ENCODE measurements around the gene CRIP2. TPM values are rescaled to one million over a fixed set of nuclear protein-coding genes. Genes with fewer than 3 reads are reported as not detected.

The CRIP2 gene
- total and polyA plus RNA-seq, 10 of the 15 experiments (the other 5 are each of a cell fraction or from before 2014, with no cell fraction given): 0.04 to 0.62 (median 0.37) TPM; not detected in 5

DNA sequence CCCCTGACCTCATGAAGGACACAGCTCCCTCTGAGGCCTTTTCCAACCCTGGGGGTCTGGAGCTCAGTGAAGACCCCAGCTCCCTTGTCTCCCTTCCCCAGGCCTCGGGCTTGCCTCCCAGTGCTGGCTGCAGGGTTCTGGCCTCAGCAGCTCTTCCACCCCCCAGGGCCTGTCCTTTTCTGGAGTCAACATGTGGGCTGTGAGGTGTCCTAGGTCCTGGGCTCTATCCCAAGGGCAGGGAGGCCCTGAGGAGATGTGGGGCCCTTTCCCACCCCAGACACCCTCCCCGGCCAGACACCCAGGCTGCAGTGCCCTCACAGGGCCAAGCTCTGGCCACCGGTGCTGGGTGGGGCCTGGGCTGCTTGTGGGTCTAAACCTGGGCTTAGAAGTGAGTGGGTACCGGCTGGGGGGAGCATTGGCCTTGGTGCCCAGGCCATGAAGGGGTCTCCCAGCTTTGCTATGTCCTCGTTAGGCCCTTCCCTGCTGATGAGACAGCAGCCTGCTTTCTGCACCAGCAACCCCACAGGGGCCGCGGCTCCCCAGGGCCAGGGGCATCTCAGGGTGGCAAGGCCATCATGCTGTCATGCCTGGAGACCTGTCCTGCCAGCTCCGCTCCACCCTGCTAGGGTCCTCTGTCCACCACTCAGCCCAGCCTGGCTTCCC, 2.7 kb upstream of the CRIP2 start:
- Histone ChIP-seq H3K4me2 (ENCODE audit: control insufficient read depth, insufficient read depth) (no peak overlapping the region), H3K9ac (ENCODE audit: control insufficient read depth, insufficient read depth, low read length) (no peak overlapping the region), H3K27me3 (replicated peaks in 1 of 2; ENCODE audit: control insufficient read depth in 2 of 2, insufficient read depth in 2 of 2, low read length in 1 of 2) (peaks cover 4 to 8% of the 10 kb centered on the region in 2 experiments; a peak in 3 of 4 replicates), H3K36me3 (ENCODE audit: control insufficient read depth in 2 of 2, insufficient read depth in 2 of 2, low read length in 1 of 2) (peaks cover 0 to 9% of the 10 kb centered on the region in 2 experiments; a peak in 3 of 4 replicates), H3K9me3 (replicated peaks; ENCODE audit: control insufficient read depth, insufficient read depth, low read length) (no peaks in the 10 kb centered on the region; the same call in 2 of the 3 replicates), H3K4me3 (no peak overlapping the region), H3K4me1 (ENCODE audit: control insufficient read depth, insufficient read depth, low read length) (no peaks in the 10 kb centered on the region), H3K79me2 (ENCODE audit: control insufficient read depth, insufficient read depth, low read length) (no peaks in the 10 kb centered on the region), H4K20me1 (ENCODE audit: control insufficient read depth, insufficient read depth) (no peaks in the 10 kb centered on the region), H3K27ac (ENCODE audit: control insufficient read depth, insufficient read depth) (no peak overlapping the region), H2AFZ (ENCODE audit: control insufficient read depth, low read depth, low read length) (no peak overlapping the region)
- CTCF ChIA-PET: interaction anchor here (0.6 to 1.5 kb wide), 2 partner anchors 9 to 1783 kb away, joined by 3 to 7 read pairs; no protein-coding TSS in a partner anchor
- intact Hi-C loops (cut with micrococcal nuclease; ENCODE audit: unreplicated experiment) (no loop called here), in situ Hi-C loops (cut with MboI) (no loop called here)
- FAIRE-seq (no peak), DNase-seq (ENCODE audit: low read depth, low spot score) (no peak), ATAC-seq (no peak)
- POLR2A ChIA-PET: no interaction called here
- SMC1A ChIA-PET (ENCODE audit: uncharacterized antibody, unreplicated experiment): no interaction called here
- BruUV-seq (replicated peaks): no TSS peak
- 84% methylated on average over 8 of the region's 8 CpGs for WGBS (ENCODE audit: insufficient coverage, insufficient replicate concordance, low lambda C conversion rate, missing lambda C conversion rate)
- RAD21 ChIA-PET (ENCODE audit: unreplicated experiment): interaction anchor here (0.9 kb wide), 1 partner anchor 101 kb away, joined by 3 read pairs; no protein-coding TSS in a partner anchor
- TF ChIP-seq MEF2B (IDR thresholded peaks at IDR 0.05; ENCODE audit: partially characterized antibody, poor library complexity, severe bottlenecking): no peak

DNA sequence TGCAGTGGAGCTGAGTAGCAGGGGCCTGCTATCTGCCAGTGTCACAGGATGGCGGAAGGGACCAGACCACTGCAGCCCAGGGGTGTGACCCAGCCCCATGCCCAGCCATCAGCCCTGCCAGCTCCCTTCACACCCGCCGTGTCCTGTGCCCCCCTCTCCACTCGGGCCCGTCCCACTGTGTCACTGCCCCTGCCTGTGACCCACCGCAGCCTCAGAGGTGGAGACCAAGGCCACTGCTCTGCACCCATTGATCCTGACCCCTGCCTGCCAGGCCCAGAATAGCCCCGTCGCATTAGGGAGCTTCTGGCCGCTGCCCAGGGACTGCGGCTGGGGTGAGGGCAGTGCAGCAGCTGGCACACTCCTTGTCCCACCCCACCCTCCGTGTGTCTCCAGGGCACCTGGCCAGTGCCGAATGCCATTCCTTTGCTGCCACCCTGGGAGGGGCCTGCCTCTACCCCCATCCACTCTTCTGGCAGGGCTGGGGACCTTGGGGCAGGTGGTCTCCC, 2.1 kb upstream of the CRIP2 start:
- RAD21 ChIA-PET (ENCODE audit: unreplicated experiment): no interaction called here
- in situ Hi-C loops (cut with MboI) (no loop called here), intact Hi-C loops (cut with micrococcal nuclease; ENCODE audit: unreplicated experiment) (no loop called here)
- no peak for ATAC-seq
- Histone ChIP-seq H3K9me3 (replicated peaks; ENCODE audit: control insufficient read depth, insufficient read depth, low read length) (no peaks in the 10 kb centered on the region; the same call in 2 of the 3 replicates), H3K36me3 (ENCODE audit: control insufficient read depth in 2 of 2, insufficient read depth in 2 of 2, low read length in 1 of 2) (peaks cover 0 to 9% of the 10 kb centered on the region in 2 experiments; a peak in 2 of 4 replicates), H3K27me3 (replicated peaks in 1 of 2; ENCODE audit: control insufficient read depth in 2 of 2, insufficient read depth in 2 of 2, low read length in 1 of 2) (peaks cover 4 to 11% of the 10 kb centered on the region in 2 experiments; a peak in 3 of 4 replicates), H3K4me2 (ENCODE audit: control insufficient read depth, insufficient read depth) (no peak overlapping the region), H3K27ac (ENCODE audit: control insufficient read depth, insufficient read depth) (no peak overlapping the region), H4K20me1 (ENCODE audit: control insufficient read depth, insufficient read depth) (no peaks in the 10 kb centered on the region), H2AFZ (ENCODE audit: control insufficient read depth, low read depth, low read length) (no peak overlapping the region), H3K79me2 (ENCODE audit: control insufficient read depth, insufficient read depth, low read length) (no peaks in the 10 kb centered on the region), H3K4me1 (ENCODE audit: control insufficient read depth, insufficient read depth, low read length) (no peaks in the 10 kb centered on the region), H3K9ac (ENCODE audit: control insufficient read depth, insufficient read depth, low read length) (no peak overlapping the region), H3K4me3 (no peak overlapping the region)
- no peak for DNase-seq (ENCODE audit: low read depth, low spot score)
- POLR2A ChIA-PET: no interaction called here
- 72% methylated on average over 12 of the region's 12 CpGs for WGBS (ENCODE audit: insufficient coverage, insufficient replicate concordance, low lambda C conversion rate, missing lambda C conversion rate)
- SMC1A ChIA-PET (ENCODE audit: uncharacterized antibody, unreplicated experiment): no interaction called here
- FAIRE-seq: no peak
- no TSS peak for BruUV-seq (replicated peaks)
- CTCF ChIA-PET: no interaction called here
- TF ChIP-seq ZBED1 (IDR thresholded peaks at IDR 0.05; ENCODE audit: borderline replicate concordance) (no peak), MYB (IDR thresholded peaks at IDR 0.05; ENCODE audit: borderline replicate concordance, low read depth, low read length) (no peak), EP300 (IDR thresholded peaks at IDR 0.05; ENCODE audit: borderline replicate concordance in 1 of 2, control insufficient read depth in 1 of 2, low read depth in 2 of 2, low read length in 2 of 2) (no peak), SUZ12 (IDR thresholded peaks at IDR 0.05; ENCODE audit: unreplicated experiment) (no peak), KDM1A (IDR thresholded peaks at IDR 0.05; ENCODE audit: borderline replicate concordance) (no peak), FOS (IDR thresholded peaks at IDR 0.05; ENCODE audit: borderline replicate concordance, extremely low read depth, insufficient read length) (no peak), POLR2AphosphoS2 (IDR thresholded peaks at IDR 0.05; ENCODE audit: low read depth, low read length) (no peak)
- TF ChIP-seq, protein P1, sequence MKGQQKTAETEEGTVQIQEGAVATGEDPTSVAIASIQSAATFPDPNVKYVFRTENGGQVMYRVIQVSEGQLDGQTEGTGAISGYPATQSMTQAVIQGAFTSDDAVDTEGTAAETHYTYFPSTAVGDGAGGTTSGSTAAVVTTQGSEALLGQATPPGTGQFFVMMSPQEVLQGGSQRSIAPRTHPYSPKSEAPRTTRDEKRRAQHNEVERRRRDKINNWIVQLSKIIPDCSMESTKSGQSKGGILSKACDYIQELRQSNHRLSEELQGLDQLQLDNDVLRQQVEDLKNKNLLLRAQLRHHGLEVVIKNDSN (IDR thresholded peaks at IDR 0.05; ENCODE audit: borderline replicate concordance, extremely low read length, insufficient read depth, low read depth, low read length): no peak
- TF ChIP-seq, protein P2, sequence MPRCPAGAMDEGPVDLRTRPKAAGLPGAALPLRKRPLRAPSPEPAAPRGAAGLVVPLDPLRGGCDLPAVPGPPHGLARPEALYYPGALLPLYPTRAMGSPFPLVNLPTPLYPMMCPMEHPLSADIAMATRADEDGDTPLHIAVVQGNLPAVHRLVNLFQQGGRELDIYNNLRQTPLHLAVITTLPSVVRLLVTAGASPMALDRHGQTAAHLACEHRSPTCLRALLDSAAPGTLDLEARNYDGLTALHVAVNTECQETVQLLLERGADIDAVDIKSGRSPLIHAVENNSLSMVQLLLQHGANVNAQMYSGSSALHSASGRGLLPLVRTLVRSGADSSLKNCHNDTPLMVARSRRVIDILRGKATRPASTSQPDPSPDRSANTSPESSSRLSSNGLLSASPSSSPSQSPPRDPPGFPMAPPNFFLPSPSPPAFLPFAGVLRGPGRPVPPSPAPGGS (IDR thresholded peaks at IDR 0.05; ENCODE audit: borderline replicate concordance, insufficient read depth, low read depth, low read length, poor library complexity, severe bottlenecking): no peak
- TF ChIP-seq, protein P3, sequence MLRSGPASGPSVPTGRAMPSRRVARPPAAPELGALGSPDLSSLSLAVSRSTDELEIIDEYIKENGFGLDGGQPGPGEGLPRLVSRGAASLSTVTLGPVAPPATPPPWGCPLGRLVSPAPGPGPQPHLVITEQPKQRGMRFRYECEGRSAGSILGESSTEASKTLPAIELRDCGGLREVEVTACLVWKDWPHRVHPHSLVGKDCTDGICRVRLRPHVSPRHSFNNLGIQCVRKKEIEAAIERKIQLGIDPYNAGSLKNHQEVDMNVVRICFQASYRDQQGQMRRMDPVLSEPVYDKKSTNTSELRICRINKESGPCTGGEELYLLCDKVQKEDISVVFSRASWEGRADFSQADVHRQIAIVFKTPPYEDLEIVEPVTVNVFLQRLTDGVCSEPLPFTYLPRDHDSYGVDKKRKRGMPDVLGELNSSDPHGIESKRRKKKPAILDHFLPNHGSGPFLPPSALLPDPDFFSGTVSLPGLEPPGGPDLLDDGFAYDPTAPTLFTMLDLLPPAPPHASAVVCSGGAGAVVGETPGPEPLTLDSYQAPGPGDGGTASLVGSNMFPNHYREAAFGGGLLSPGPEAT (IDR thresholded peaks at IDR 0.05; ENCODE audit: low read depth): no peak
